ENCODE measurements around the gene SEMA3A. TPM values are rescaled to one million over a fixed set of nuclear protein-coding genes. Genes with fewer than 3 reads are reported as not detected.

The SEMA3A gene
- total and polyA plus RNA-seq, 8 donors, result 6.1 to 32.5 (median 23.8) TPM

- Histone ChIP-seq H3K9me3 (no peaks in the 10 kb centered on the region), H3K36me3 (no peaks in the 10 kb centered on the region), H3K4me3 (no peak overlapping the region), H3K4me1 (no peaks in the 10 kb centered on the region), H3K27me3 (no peaks in the 10 kb centered on the region), H3K27ac (no peak overlapping the region)
- no peak for DNase-seq
- intact Hi-C loops (cut with DNase I), result no loop called here
- no peak for TF ChIP-seq CTCF (IDR thresholded peaks at IDR 0.05)
- ATAC-seq, result no peak
These were observed 147.5 kb downstream of the SEMA3A start for GRCh38 chr7:84047085-84047484.

GRCh38 chr7:84044834-84045233, 149.8 kb downstream of the SEMA3A start:
- intact Hi-C loops (cut with DNase I), result no loop called here
- Histone ChIP-seq H3K36me3 (no peaks in the 10 kb centered on the region), H3K9me3 (no peaks in the 10 kb centered on the region), H3K4me1 (no peaks in the 10 kb centered on the region), H3K27ac (no peak overlapping the region), H3K27me3 (no peaks in the 10 kb centered on the region), H3K4me3 (no peak overlapping the region)
- ATAC-seq (no peak), DNase-seq (no peak)
- TF ChIP-seq CTCF (IDR thresholded peaks at IDR 0.05), result no peak

GRCh38 chr7:84043661-84044191, 150.9 kb downstream of the SEMA3A start:
- no peak for ATAC-seq

GRCh38 chr7:84042110-84042539, 152.5 kb downstream of the SEMA3A start:
- Histone ChIP-seq H3K9me3 (no peaks in the 10 kb centered on the region), H3K27me3 (no peaks in the 10 kb centered on the region), H3K4me1 (no peaks in the 10 kb centered on the region), H3K4me3 (no peak overlapping the region), H3K36me3 (no peaks in the 10 kb centered on the region), H3K27ac (no peak overlapping the region)
- no peak for TF ChIP-seq CTCF (IDR thresholded peaks at IDR 0.05)
- intact Hi-C loops (cut with DNase I), result no loop called here
- ATAC-seq (no peak), DNase-seq (no peak)

More at GRCh38 chr7:84043661-84044191, 150.9 kb downstream of the SEMA3A start:
- no peak for TF ChIP-seq CTCF (IDR thresholded peaks at IDR 0.05)
- intact Hi-C loops (cut with DNase I), result no loop called here
- DNase-seq, result no peak
- Histone ChIP-seq H3K9me3 (no peaks in the 10 kb centered on the region), H3K27ac (no peak overlapping the region), H3K27me3 (no peaks in the 10 kb centered on the region), H3K4me3 (no peak overlapping the region), H3K36me3 (no peaks in the 10 kb centered on the region), H3K4me1 (no peaks in the 10 kb centered on the region)

- Histone ChIP-seq H3K27me3 (no peaks in the 10 kb centered on the region), H3K36me3 (no peaks in the 10 kb centered on the region), H3K27ac (no peak overlapping the region), H3K4me3 (no peak overlapping the region), H3K4me1 (no peaks in the 10 kb centered on the region), H3K9me3 (no peaks in the 10 kb centered on the region)
- ATAC-seq (no peak), DNase-seq (no peak)
- intact Hi-C loops (cut with DNase I), result no loop called here
- TF ChIP-seq CTCF (IDR thresholded peaks at IDR 0.05), result no peak
These were observed 152.9 kb downstream of the SEMA3A start for GRCh38 chr7:84041649-84042048.
